DND-41 (cell line): Measurements from ENCODE around the gene CENPB.

Experiments used
- ATAC-seq: fragments of 200-7000 bp; cut with Tn5 transposase; 3 replicates; pipeline ENCODE4 v1.9.1; 2021; ENCODE audit warnings: low read depth; ENCODE audit not compliant: insufficient read depth
- DNase-seq: peaks from one replicate; pipeline ENCODE4 v3.0.0-alpha.2; 2020
- H2AFZ ChIP-seq: 2 replicates; pipeline ENCODE4 v1.6.0; 2012; ENCODE audit warnings: low read depth, low read length
- H3K27ac ChIP-seq: 2 replicates; pipeline ENCODE4 v1.5.1; 2012; ENCODE audit warnings: low read length, inconsistent platforms
- H3K27me3 ChIP-seq: fragments of 200-600 bp; sonication (generic); 2 replicates; pipeline ENCODE4 v1.6.0; 2012; ENCODE audit warnings: low read length, mild to moderate bottlenecking, inconsistent platforms; ENCODE audit not compliant: insufficient read depth, poor library complexity
- H3K36me3 ChIP-seq: 2 replicates; pipeline ENCODE4 v1.5.1; 2012; ENCODE audit warnings: low read length, inconsistent platforms; ENCODE audit not compliant: insufficient read depth
- H3K4me1 ChIP-seq: 2 replicates; pipeline ENCODE4 v1.5.1; 2012; ENCODE audit warnings: mild to moderate bottlenecking, low read length; ENCODE audit not compliant: insufficient read depth
- H3K4me2 ChIP-seq: 2 replicates; pipeline ENCODE4 v1.6.0; 2012; ENCODE audit warnings: mild to moderate bottlenecking, moderate library complexity, low read length, inconsistent platforms; ENCODE audit not compliant: insufficient read depth
- H3K4me3 ChIP-seq, 2 experiments: fragments of 200-600 bp in 1 of 2; shearing (Covaris generic) in 1 of 2; 2 replicates each; pipeline ENCODE4 v1.5.1; 2012 to 2016; ENCODE audit warnings: inconsistent platforms in 2 of 2, low read length in 2 of 2, mild to moderate bottlenecking in 2 of 2, low read depth in 1 of 2, moderate library complexity in 1 of 2
- H3K79me2 ChIP-seq: 2 replicates; pipeline ENCODE4 v1.6.0; 2012; ENCODE audit warnings: low read length, inconsistent platforms; ENCODE audit not compliant: insufficient read depth
- H3K9ac ChIP-seq: 2 replicates; pipeline ENCODE4 v1.6.0; 2012; ENCODE audit warnings: low read depth, mild to moderate bottlenecking, inconsistent platforms, low read length, moderate library complexity
- H3K9me3 ChIP-seq: 2 replicates; pipeline ENCODE4 v1.5.1; 2012; ENCODE audit warnings: low read length, moderate library complexity, mild to moderate bottlenecking, inconsistent platforms; ENCODE audit not compliant: insufficient read depth, severe bottlenecking
- H4K20me1 ChIP-seq: 2 replicates; pipeline ENCODE4 v1.6.0; 2012; ENCODE audit warnings: low read length; ENCODE audit not compliant: insufficient read depth
- CTCF ChIP-seq: IDR thresholded peaks from 2 replicates; pipeline ENCODE4 v1.5.1; 2012; ENCODE audit warnings: borderline replicate concordance, low read length, moderate library complexity, mild to moderate bottlenecking; ENCODE audit not compliant: poor library complexity, severe bottlenecking; ENCODE audit errors: extremely low read depth
- EZH2 ChIP-seq: IDR thresholded peaks from 3 replicates; pipeline ENCODE4 v1.6.1; 2012; ENCODE audit warnings: borderline replicate concordance, low read depth, mild to moderate bottlenecking, moderate library complexity, low read length, inconsistent platforms; ENCODE audit not compliant: severe bottlenecking

CENPB gene

GRCh38 chr20:3735768-3736167 is 50.8 kb downstream of the CENPB start:
- H3K79me2 ChIP-seq = no peaks in the 10 kb centered on the region
- H3K27ac ChIP-seq = no peak overlapping the region
- no peak overlapping the region for H3K4me2 ChIP-seq
- no peak overlapping the region for H2AFZ ChIP-seq
- H3K9me3 ChIP-seq = no peaks in the 10 kb centered on the region
- H3K36me3 ChIP-seq = no peaks in the 10 kb centered on the region
- peaks cover 5% of the 10 kb centered on the region for H3K27me3 ChIP-seq
- H3K9ac ChIP-seq = no peak overlapping the region
- H4K20me1 ChIP-seq = no peaks in the 10 kb centered on the region
- no peak for DNase-seq
- H3K4me3 ChIP-seq = no peak overlapping the region
- TF ChIP-seq EZH2 (no peak), CTCF (no peak)
- ATAC-seq = no peak
- H3K4me1 ChIP-seq = no peaks in the 10 kb centered on the region

GRCh38 chr20:3734111-3734843 is 52.3 kb downstream of the CENPB start:
- no peaks in the 10 kb centered on the region for H3K9me3 ChIP-seq
- H3K4me2 ChIP-seq = no peak overlapping the region
- H3K36me3 ChIP-seq = no peaks in the 10 kb centered on the region
- H4K20me1 ChIP-seq = no peaks in the 10 kb centered on the region
- H3K4me3 ChIP-seq = no peak overlapping the region
- no peak overlapping the region for H3K27ac ChIP-seq
- H3K79me2 ChIP-seq = no peaks in the 10 kb centered on the region
- no peak for DNase-seq
- peaks cover 12% of the 10 kb centered on the region for H3K27me3 ChIP-seq
- H2AFZ ChIP-seq = no peak overlapping the region
- no peaks in the 10 kb centered on the region for H3K4me1 ChIP-seq
- TF ChIP-seq CTCF (no peak), EZH2 (no peak)
- no peak for ATAC-seq
- no peak overlapping the region for H3K9ac ChIP-seq
